Measurements from ENCODE around the gene TUBA1C.

DNA sequence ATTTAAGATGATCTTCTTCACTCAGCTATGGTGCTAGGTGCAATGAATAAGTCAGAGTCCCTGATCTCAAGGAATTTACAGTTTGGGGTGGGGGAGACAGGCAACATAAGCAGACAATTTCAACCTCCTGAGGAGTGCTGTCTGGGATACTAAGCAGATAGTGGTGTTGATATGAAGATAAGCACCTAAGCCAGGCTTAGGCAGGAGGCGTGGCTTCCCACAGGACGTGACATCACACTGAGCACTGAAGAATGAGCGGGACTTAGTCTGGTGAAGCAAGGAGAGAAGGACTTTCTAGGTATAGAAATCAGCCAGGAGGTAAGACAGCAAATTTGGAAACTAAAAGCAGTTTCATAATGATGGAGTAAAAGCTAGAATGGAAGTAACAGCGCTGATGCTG lies 36.9 kb downstream of the TUBA1C start:
- TF ChIP-seq, protein P1, sequence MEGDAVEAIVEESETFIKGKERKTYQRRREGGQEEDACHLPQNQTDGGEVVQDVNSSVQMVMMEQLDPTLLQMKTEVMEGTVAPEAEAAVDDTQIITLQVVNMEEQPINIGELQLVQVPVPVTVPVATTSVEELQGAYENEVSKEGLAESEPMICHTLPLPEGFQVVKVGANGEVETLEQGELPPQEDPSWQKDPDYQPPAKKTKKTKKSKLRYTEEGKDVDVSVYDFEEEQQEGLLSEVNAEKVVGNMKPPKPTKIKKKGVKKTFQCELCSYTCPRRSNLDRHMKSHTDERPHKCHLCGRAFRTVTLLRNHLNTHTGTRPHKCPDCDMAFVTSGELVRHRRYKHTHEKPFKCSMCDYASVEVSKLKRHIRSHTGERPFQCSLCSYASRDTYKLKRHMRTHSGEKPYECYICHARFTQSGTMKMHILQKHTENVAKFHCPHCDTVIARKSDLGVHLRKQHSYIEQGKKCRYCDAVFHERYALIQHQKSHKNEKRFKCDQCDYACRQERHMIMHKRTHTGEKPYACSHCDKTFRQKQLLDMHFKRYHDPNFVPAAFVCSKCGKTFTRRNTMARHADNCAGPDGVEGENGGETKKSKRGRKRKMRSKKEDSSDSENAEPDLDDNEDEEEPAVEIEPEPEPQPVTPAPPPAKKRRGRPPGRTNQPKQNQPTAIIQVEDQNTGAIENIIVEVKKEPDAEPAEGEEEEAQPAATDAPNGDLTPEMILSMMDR (IDR thresholded peaks at IDR 0.05) = no peak
- no peak for TF ChIP-seq EZH2phosphoT487 (IDR thresholded peaks at IDR 0.05)

Measured in neural progenitor cell (in vitro differentiated cells).